Measurements from ENCODE around the gene C9orf72. TPM values are rescaled to one million over a fixed set of nuclear protein-coding genes. Genes with fewer than 3 reads are reported as not detected.

C9orf72 gene
- total RNA-seq, 2 donors from 2014 or later = 19.4 to 26.4 TPM

DNA sequence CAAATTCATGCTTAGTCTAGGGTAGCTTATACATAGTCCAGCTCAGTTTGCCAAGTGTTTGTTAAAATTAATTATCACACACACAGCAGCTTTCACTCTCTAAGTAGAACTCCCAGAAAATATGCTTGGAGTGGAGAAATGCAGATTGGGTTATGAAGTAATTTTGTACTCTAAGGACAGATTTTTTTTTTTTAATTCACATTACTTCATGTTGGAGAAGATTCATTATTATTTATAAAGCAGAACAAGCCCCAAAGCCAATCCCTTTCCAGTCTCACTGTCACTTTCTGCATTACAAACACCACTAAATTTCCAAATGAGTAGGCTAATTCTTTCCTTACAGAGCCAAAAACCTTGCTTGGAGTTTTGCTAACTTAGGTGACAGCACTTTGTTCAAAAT is 11.7 kb upstream of the C9orf72 start:
- no peaks in the 10 kb centered on the region for H3K36me3 Mint-ChIP-seq (ENCODE audit: low read depth)
- Histone ChIP-seq H3K27me3 (ENCODE audit: control insufficient read depth, insufficient read depth, low read length, poor library complexity, severe bottlenecking) (no peaks in the 10 kb centered on the region), H3K9me3 (ENCODE audit: control insufficient read depth, low read length) (no peaks in the 10 kb centered on the region), H3K27ac (ENCODE audit: low read depth, low read length) (no peak overlapping the region), H3K4me3 (ENCODE audit: low read length) (no peak overlapping the region), H3K36me3 (ENCODE audit: control insufficient read depth, insufficient read depth, low read length) (no peaks in the 10 kb centered on the region), H3K9ac (ENCODE audit: extremely low read depth, low read length, poor library complexity, severe bottlenecking) (no peak overlapping the region), H3K4me1 (ENCODE audit: control insufficient read depth, insufficient read depth, low read length) (no peaks in the 10 kb centered on the region)
- no peak for DNase-seq
- no peak overlapping the region for H3K27ac Mint-ChIP-seq
- no peaks in the 10 kb centered on the region for H3K9me3 Mint-ChIP-seq
- TF ChIP-seq, protein P1, sequence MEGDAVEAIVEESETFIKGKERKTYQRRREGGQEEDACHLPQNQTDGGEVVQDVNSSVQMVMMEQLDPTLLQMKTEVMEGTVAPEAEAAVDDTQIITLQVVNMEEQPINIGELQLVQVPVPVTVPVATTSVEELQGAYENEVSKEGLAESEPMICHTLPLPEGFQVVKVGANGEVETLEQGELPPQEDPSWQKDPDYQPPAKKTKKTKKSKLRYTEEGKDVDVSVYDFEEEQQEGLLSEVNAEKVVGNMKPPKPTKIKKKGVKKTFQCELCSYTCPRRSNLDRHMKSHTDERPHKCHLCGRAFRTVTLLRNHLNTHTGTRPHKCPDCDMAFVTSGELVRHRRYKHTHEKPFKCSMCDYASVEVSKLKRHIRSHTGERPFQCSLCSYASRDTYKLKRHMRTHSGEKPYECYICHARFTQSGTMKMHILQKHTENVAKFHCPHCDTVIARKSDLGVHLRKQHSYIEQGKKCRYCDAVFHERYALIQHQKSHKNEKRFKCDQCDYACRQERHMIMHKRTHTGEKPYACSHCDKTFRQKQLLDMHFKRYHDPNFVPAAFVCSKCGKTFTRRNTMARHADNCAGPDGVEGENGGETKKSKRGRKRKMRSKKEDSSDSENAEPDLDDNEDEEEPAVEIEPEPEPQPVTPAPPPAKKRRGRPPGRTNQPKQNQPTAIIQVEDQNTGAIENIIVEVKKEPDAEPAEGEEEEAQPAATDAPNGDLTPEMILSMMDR (conservative IDR thresholded peaks at IDR 0.05) = no peak
- H3K4me3 Mint-ChIP-seq = no peak overlapping the region
- no peaks in the 10 kb centered on the region for H3K27me3 Mint-ChIP-seq (ENCODE audit: insufficient read depth)
- H3K4me1 Mint-ChIP-seq = peaks cover 10% of the 10 kb centered on the region

DNA sequence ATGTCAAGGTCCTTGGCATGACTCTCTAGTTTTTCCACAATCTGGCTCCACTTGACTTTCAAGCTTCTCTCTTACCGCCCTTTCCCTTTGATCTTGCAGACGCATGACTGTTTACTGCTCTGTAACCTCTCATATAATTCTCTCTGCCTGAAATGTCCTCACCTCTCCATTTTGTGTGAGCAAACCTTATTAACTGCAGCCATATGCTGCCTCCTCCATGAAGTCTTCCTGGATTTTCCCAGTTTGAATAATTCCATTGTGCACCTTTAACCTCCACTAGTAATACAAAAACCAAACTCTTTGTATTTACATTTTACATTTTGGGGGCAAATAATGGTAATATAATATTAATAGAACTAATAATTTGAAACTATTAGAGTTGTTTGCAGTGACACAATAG is 9.5 kb upstream of the C9orf72 start:
- H3K4me3 Mint-ChIP-seq = no peak overlapping the region
- H3K27ac Mint-ChIP-seq = no peak overlapping the region
- H3K9me3 ChIP-seq (ENCODE audit: control insufficient read depth, low read length) = peaks cover 7% of the 10 kb centered on the region
- H3K27ac ChIP-seq (ENCODE audit: low read depth, low read length) = no peak overlapping the region
- no peak overlapping the region for H3K4me3 ChIP-seq (ENCODE audit: low read length)
- no peaks in the 10 kb centered on the region for H3K27me3 Mint-ChIP-seq (ENCODE audit: insufficient read depth)
- H3K9ac ChIP-seq (ENCODE audit: extremely low read depth, low read length, poor library complexity, severe bottlenecking) = no peak overlapping the region
- H3K9me3 Mint-ChIP-seq = peaks cover 11% of the 10 kb centered on the region
- H3K4me1 ChIP-seq (ENCODE audit: control insufficient read depth, insufficient read depth, low read length) = no peaks in the 10 kb centered on the region
- DNase-seq = no peak
- no peaks in the 10 kb centered on the region for H3K36me3 Mint-ChIP-seq (ENCODE audit: low read depth)
- WGBS, 2 experiments (ENCODE audit: insufficient coverage in 1 of 2, insufficient read length in 1 of 2) = 92 to 100% methylated on average over 2 of the region's 2 CpGs
- no peaks in the 10 kb centered on the region for H3K36me3 ChIP-seq (ENCODE audit: control insufficient read depth, insufficient read depth, low read length)
- H3K4me1 Mint-ChIP-seq = no peaks in the 10 kb centered on the region
- no peaks in the 10 kb centered on the region for H3K27me3 ChIP-seq (ENCODE audit: control insufficient read depth, insufficient read depth, low read length, poor library complexity, severe bottlenecking)
- TF ChIP-seq, protein P1 (conservative IDR thresholded peaks at IDR 0.05) = no peak

GRCh38 chr9:27581826-27582225 is 8.5 kb upstream of the C9orf72 start:
- no peaks in the 10 kb centered on the region for H3K36me3 ChIP-seq (ENCODE audit: control insufficient read depth, insufficient read depth, low read length)
- peaks cover 7% of the 10 kb centered on the region for H3K9me3 ChIP-seq (ENCODE audit: control insufficient read depth, low read length)
- Mint-ChIP-seq H3K4me3 (no peak overlapping the region), H3K36me3 (ENCODE audit: low read depth) (no peaks in the 10 kb centered on the region), H3K27me3 (ENCODE audit: insufficient read depth) (no peaks in the 10 kb centered on the region), H3K4me1 (no peaks in the 10 kb centered on the region), H3K9me3 (peaks cover 11% of the 10 kb centered on the region), H3K27ac (no peak overlapping the region)
- no peak overlapping the region for H3K4me3 ChIP-seq (ENCODE audit: low read length)
- 97 to 100% methylated on average over 1 of the region's 1 CpG for WGBS, 2 experiments (ENCODE audit: insufficient coverage in 1 of 2, insufficient read length in 1 of 2)
- DNase-seq = no peak
- no peaks in the 10 kb centered on the region for H3K4me1 ChIP-seq (ENCODE audit: control insufficient read depth, insufficient read depth, low read length)
- no peak overlapping the region for H3K9ac ChIP-seq (ENCODE audit: extremely low read depth, low read length, poor library complexity, severe bottlenecking)
- H3K27me3 ChIP-seq (ENCODE audit: control insufficient read depth, insufficient read depth, low read length, poor library complexity, severe bottlenecking) = no peaks in the 10 kb centered on the region
- no peak overlapping the region for H3K27ac ChIP-seq (ENCODE audit: low read depth, low read length)
- TF ChIP-seq, protein P1 (conservative IDR thresholded peaks at IDR 0.05) = no peak
